ENCODE measurements around the gene UHRF1. TPM values are rescaled to one million over a fixed set of nuclear protein-coding genes. Genes with fewer than 3 reads are reported as not detected.

Gene UHRF1
- total RNA-seq, 4 donors from 2014 or later: 0.57 to 1.3 (median 1.0) TPM

DNA sequence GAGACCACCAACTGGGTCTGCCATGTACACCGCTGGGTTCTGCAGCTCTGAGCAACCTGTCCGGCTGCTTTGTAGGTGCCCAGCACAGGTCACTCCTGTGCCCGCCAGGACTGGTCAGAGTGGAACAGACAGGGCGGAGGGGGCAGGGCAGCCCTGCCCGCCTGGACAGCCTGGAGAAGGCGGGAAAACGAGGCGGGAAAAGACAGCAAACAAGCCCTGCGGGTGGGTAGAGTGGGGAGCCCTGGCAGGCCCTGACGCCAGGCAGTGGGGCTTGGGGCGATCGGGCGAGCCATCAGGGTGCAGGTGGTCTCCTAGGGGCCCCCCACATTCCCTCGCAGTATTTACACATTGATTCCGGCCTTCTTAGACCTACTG, 533 bp upstream of the UHRF1 start:
- TF ChIP-seq, protein P1, sequence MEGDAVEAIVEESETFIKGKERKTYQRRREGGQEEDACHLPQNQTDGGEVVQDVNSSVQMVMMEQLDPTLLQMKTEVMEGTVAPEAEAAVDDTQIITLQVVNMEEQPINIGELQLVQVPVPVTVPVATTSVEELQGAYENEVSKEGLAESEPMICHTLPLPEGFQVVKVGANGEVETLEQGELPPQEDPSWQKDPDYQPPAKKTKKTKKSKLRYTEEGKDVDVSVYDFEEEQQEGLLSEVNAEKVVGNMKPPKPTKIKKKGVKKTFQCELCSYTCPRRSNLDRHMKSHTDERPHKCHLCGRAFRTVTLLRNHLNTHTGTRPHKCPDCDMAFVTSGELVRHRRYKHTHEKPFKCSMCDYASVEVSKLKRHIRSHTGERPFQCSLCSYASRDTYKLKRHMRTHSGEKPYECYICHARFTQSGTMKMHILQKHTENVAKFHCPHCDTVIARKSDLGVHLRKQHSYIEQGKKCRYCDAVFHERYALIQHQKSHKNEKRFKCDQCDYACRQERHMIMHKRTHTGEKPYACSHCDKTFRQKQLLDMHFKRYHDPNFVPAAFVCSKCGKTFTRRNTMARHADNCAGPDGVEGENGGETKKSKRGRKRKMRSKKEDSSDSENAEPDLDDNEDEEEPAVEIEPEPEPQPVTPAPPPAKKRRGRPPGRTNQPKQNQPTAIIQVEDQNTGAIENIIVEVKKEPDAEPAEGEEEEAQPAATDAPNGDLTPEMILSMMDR (IDR thresholded peaks at IDR 0.05; ENCODE audit: low read depth): no peak

DNA sequence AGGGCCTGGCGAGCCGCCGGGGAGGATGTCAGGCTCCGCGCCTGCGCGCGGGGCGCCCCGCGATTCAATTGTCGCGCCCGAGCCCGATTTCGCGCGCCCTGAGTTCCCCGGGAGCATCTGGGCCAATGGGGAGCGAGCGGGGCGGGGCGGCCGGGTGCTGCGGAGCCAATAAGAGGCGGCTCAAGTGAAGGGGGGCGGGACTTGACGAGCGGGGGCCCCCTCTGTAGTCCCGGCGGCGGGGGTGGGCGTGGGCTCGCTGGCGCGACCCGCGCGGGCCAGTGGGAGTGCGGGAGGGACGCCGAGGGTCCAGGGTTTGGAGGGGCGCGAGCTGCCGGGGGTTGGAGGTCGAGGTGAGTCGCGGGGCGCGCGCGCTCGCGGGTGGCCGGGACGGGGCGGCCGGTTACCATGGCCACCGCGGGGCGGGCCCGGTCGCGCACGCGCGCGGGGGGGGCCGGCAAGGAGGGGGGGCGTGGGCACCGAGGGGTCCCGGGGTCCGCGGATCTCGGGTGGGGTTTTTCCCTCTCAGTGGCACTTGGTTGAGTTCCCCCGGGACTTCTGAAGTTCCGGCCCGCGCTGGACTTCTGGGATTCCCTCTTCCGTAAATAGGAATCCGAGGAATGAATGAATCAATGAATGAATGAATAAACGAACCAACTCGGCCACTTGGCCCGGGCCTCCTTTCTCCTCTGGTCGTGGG, 744 bp downstream of the UHRF1 start:
- TF ChIP-seq, protein P1 (IDR thresholded peaks at IDR 0.05; ENCODE audit: low read depth): no peak

DNA sequence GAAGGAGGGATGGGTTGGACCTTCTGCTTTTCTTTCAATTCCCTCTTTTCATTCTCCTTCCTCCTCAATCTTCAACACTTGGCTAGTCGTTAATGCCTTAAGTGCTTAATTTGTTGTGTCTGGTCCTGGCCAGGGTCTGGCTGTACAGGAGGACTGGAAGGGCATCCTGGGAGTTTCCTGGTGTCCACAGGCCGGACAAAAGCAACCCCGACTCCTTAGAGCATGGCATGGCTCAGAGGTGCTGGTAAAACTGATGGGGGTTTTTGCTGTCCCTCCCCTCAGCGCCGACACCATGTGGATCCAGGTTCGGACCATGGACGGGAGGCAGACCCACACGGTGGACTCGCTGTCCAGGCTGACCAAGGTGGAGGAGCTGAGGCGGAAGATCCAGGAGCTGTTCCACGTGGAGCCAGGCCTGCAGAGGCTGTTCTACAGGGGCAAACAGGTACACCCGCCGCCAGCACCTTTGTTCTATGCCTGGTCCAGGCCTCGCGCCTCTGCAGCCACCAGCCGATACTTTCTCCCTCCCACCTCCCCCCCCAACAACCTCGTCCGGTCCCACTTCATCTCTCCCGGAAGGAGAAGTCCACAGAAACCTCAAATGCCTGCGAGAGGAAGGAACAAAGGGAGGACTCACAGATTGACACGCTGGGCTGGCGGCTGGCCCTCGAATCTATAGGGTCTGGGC, 1.4 kb downstream of the UHRF1 start:
- TF ChIP-seq, protein P1 (IDR thresholded peaks at IDR 0.05; ENCODE audit: low read depth): no peak

DNA sequence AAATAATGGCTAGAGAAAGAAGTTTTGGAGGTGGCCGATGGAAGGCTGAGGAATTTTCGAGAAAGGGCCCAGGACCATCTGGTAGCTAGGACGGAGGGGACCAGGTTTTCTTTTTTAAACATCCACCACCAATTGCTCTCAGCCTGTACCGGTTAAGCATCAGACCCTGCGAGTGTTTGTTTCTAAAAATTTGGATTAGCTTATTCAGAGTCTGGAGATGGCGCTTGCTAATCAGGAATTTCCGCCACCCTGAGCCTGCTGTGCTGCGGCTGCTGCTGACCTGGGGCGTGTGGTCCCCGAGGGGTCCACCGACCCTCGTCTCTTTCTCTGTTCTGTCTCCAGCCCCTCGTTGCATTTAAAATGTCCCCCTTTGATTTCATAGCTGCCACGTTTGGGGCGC, 2.0 kb downstream of the UHRF1 start:
- TF ChIP-seq, protein P1 (IDR thresholded peaks at IDR 0.05; ENCODE audit: low read depth): no peak

DNA sequence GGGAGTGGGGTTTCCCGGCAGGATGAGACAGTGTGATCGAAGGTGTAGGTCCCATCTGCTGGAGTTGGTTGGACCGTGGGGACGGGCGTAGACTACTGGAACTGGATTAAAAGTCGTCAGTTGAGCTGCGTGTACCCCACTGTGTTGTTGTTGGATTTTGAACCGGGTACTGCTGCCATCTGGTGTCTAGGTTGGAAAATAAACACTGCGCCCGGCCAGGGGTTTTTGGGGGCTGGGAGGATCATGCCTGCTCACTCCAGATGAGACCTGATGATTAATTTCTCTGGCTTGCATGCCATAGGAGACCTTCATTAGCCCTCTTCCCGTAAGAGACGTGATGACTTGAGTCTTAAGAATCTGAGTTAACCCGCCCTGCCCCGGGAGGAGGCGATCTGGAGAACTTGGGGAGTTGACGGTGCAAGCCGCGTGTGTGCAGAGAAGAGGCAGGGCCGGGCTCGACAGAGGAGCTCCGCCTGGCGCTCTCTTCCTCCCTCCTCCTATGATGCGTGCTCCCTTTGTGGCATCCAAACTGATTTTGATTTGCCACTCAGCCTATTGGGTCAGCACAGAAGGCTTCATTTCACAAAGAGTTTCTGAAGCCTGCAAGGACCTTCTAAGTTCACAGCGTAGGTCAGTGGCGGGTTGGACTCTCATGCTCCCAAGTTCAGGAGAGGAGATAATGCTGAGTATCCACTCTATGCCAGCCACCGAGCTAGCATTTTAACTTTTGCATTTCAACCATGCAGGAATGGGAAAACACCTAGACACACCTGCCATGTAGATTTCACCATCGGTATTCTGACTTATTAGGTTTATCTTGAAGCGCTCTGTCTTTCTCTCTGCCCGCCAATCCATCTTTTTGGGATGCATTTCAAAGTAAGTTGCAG, 2.7 kb downstream of the UHRF1 start:
- TF ChIP-seq, protein P1 (IDR thresholded peaks at IDR 0.05; ENCODE audit: low read depth): no peak

DNA sequence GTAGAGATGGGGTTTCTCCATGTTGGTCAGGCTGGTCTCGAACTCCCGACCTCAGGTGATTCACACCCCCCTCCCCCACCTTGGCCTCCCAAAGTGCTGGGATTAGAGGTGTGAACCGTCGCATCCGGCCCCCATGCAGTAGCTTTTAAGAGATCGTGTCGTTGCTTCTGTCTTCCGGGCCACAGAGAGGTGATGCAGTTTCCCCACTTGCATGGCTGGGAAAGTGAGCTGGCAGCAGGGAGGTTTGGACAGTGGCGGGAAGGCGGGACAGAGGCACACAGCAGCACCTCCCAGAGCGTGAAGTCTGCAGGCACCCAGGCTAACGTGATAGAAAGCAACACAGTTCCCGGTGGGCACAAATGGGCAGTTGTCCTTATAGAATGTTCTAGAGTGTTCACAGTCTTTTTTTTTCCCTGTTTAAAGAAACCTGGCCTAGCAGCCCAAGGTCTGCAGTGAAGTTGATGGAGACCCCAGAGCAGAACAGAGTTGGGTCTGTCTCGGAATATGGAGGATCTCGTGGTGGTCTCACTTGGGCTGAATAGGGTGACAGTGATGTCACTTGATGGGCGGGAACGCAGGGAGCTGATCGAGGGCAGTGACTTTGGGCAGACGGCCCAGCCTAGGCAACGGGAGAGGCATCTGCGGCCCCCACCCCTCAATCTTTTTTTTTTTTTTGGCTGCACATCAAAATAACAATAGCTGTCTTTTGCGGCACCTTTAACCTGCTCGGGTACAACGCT, 4.9 kb downstream of the UHRF1 start:
- TF ChIP-seq, protein P1 (IDR thresholded peaks at IDR 0.05; ENCODE audit: low read depth): no peak
